Fibroblast of lung (primary cell): Measurements from ENCODE around the gene IRAK1. TPM values are rescaled to one million over a fixed set of nuclear protein-coding genes. Genes with fewer than 3 reads are reported as not detected.
A peak's percentile ranks its signal among the peaks of the same experiment; 100 is the strongest.

Source experiments
- DNase-seq, 2 donors: peaks; one replicate each; pipeline versions ENCODE4 v3.0.0 to v3.0.0-alpha.2; 2010; ENCODE audit warnings: low read depth in 2 of 2
- H2AFZ ChIP-seq: 2 replicates; pipeline ENCODE4 v1.5.1; 2012; ENCODE audit warnings: low read length, control low read depth, inconsistent platforms
- H3K27ac ChIP-seq: 2 replicates; pipeline ENCODE4 v1.5.1; 2011; ENCODE audit warnings: low read length, control low read depth; ENCODE audit not compliant: insufficient read depth
- H3K27me3 ChIP-seq: 2 replicates; pipeline ENCODE4 v1.5.1; 2011; ENCODE audit warnings: mild to moderate bottlenecking, low read length; ENCODE audit not compliant: control insufficient read depth, insufficient read depth
- H3K36me3 ChIP-seq: 2 replicates; pipeline ENCODE4 v1.5.1; 2011; ENCODE audit warnings: low read length; ENCODE audit not compliant: control insufficient read depth, insufficient read depth
- H3K4me1 ChIP-seq: 2 replicates; pipeline ENCODE4 v1.5.1; 2011; ENCODE audit warnings: low read length; ENCODE audit not compliant: control insufficient read depth, insufficient read depth; ENCODE audit errors: extremely low read depth
- H3K4me2 ChIP-seq: 2 replicates; pipeline ENCODE4 v1.5.1; 2011; ENCODE audit warnings: low read length, control low read depth; ENCODE audit not compliant: insufficient read depth; ENCODE audit errors: extremely low read depth
- H3K4me3 ChIP-seq, 4 experiments: fragments of 200-600 bp in 1 of 4; sonication (generic) in 1 of 4; replicated peaks in 1 of 4; 2 replicates each; pipeline ENCODE4 v1.5.1; 2011 to 2016; ENCODE audit warnings: low read length in 4 of 4, low read depth in 3 of 4, mild to moderate bottlenecking in 3 of 4, control low read depth in 2 of 4, inconsistent platforms in 1 of 4, mixed read lengths in 1 of 4; ENCODE audit not compliant: insufficient read depth in 1 of 4; ENCODE audit errors: control extremely low read depth in 1 of 4
- H3K79me2 ChIP-seq: 2 replicates; pipeline ENCODE4 v1.5.1; 2012; ENCODE audit warnings: mild to moderate bottlenecking, low read length, inconsistent platforms; ENCODE audit not compliant: control insufficient read depth, insufficient read depth
- H3K9ac ChIP-seq: 2 replicates; pipeline ENCODE4 v1.5.1; 2011; ENCODE audit warnings: mild to moderate bottlenecking, low read length, control low read depth; ENCODE audit not compliant: insufficient read depth
- H3K9me3 ChIP-seq: 2 replicates; pipeline ENCODE4 v1.5.1; 2012; ENCODE audit warnings: low read depth, low read length; ENCODE audit not compliant: control insufficient read depth, insufficient read depth
- H4K20me1 ChIP-seq: 2 replicates; pipeline ENCODE4 v1.5.1; 2011; ENCODE audit warnings: low read length; ENCODE audit not compliant: control insufficient read depth, insufficient read depth; ENCODE audit errors: extremely low read depth
- EZH2 ChIP-seq: IDR thresholded peaks from 2 replicates; pipeline ENCODE4 v1.5.1; 2012; ENCODE audit warnings: low read length, control low read depth, mild to moderate bottlenecking; ENCODE audit errors: missing control alignments
- polyA minus RNA-seq: library from RNA; depleted of rRNA, polyadenylated mRNA; stranded (reverse); fragments of >200 nt; gene quantifications from 2 replicates; pipeline ENCODE4 v1.2.3, GENCODE V29; 2011; ENCODE audit warnings: low replicate concordance
- polyA plus RNA-seq, 2 donors: library from polyadenylated mRNA; depleted of rRNA in 1 of 2; stranded (reverse) in 1 of 2; unstranded in 1 of 2; fragments of >200 nt; gene quantifications; 2 replicates each; pipeline ENCODE4 v1.2.1, GENCODE V29; 2011 to 2012; ENCODE audit warnings: missing spikeins in 1 of 2
- total RNA-seq: library from RNA; depleted of rRNA; stranded (reverse); fragments of >200 nt; gene quantifications from 2 replicates; pipeline ENCODE4 v1.2.1, GENCODE V29; 2014
- TF ChIP-seq, protein P1 (sequence below), 2 donors: IDR thresholded peaks in 1 of 2; conservative IDR thresholded peaks in 1 of 2; 1 replicate in 1 of 2; 2 replicates in 1 of 2; pipeline ENCODE4 v1.5.1; 2011 to 2012; ENCODE audit warnings: low read length in 2 of 2, control low read depth in 1 of 2, inconsistent platforms in 1 of 2, low read depth in 1 of 2, mild to moderate bottlenecking in 1 of 2

Gene IRAK1
- total RNA-seq (61.1 and 65.9 TPM in 2 replicates), polyA plus RNA-seq (25.9 and 48.1 TPM in 2 replicates), polyA minus RNA-seq (58.0 and 180 TPM in 2 replicates)
- polyA plus RNA-seq (2012): 46.6 and 104 TPM in 2 replicates

DNA sequence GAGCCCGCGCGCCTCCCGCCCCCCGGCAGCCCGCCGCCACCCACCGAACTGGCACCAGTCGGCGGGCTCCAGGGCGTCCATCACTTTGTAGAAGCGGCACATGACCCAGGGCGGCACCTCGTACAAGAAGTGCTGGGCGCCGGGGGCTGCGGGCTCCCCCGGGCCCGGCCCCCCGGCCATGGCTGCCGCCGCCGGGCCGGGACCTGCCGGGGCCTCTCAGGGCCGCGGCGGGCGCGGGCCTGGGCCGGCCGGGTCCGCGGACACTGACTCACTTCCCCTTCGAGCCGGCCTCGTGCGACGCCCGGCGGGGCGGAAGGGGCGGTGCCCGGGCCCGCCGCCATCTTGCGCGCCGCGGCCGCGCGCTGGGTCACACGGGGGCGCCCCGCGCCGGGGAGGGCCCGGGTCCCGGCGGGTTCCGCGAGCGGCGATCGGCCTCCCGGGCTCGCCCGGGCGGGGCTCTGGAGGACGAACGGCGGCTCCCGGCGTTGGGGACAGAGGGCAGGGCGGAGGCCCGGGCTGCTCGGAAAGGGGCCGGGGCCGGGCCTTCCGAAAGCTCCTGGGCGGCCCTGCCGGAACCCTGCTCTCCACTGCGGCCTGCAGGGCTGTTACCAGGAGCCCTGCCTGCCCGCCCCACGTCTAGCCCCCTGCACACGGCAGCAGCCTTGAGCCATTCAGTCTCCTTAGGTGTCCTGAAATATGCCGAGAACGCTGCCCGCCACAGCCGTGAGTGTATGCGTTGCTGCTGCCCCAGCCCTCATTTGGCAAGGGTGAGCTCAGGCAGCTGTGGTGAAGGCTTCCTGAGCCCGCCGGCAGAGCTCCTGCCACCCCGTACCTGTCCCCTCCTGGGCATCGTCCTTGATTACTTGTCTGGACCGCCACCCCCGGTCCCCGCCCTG lies at the start of gene IRAK1:
IRAK1 (minus strand) TSS at position 270 of the 896 bp plus-strand sequence; CDS start at position 180, 90 bp downstream.
- H4K20me1 ChIP-seq: no peaks in the 10 kb centered on the region
- no peak within 1 kb of the TSS for H2AFZ ChIP-seq
- peak within 1 kb of the TSS; percentile 44 to 58 (median 56) for H3K4me3 ChIP-seq
- H3K9ac ChIP-seq: peak within 1 kb of the TSS; percentile 73
- peaks cover 14% of the 10 kb centered on the region for H3K79me2 ChIP-seq
- H3K36me3 ChIP-seq: peaks cover 9% of the 10 kb centered on the region
- peak within 1 kb of the TSS; percentile 77 for H3K27ac ChIP-seq
- H3K27me3 ChIP-seq: no peaks in the 10 kb centered on the region
- peak within 1 kb of the TSS; percentile 75 for H3K4me2 ChIP-seq
- peak; percentile 52 to 57 for DNase-seq
- no peaks in the 10 kb centered on the region for H3K9me3 ChIP-seq
- peaks cover 4% of the 10 kb centered on the region for H3K4me1 ChIP-seq
- no peak for TF ChIP-seq EZH2
- TF ChIP-seq, protein P1, sequence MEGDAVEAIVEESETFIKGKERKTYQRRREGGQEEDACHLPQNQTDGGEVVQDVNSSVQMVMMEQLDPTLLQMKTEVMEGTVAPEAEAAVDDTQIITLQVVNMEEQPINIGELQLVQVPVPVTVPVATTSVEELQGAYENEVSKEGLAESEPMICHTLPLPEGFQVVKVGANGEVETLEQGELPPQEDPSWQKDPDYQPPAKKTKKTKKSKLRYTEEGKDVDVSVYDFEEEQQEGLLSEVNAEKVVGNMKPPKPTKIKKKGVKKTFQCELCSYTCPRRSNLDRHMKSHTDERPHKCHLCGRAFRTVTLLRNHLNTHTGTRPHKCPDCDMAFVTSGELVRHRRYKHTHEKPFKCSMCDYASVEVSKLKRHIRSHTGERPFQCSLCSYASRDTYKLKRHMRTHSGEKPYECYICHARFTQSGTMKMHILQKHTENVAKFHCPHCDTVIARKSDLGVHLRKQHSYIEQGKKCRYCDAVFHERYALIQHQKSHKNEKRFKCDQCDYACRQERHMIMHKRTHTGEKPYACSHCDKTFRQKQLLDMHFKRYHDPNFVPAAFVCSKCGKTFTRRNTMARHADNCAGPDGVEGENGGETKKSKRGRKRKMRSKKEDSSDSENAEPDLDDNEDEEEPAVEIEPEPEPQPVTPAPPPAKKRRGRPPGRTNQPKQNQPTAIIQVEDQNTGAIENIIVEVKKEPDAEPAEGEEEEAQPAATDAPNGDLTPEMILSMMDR (conservative IDR thresholded peaks at IDR 0.05 in 1 of 2, IDR thresholded peaks at IDR 0.05 in 1 of 2; ENCODE audit: low read depth in 1 of 2, low read length in 2 of 2): no peak

DNA sequence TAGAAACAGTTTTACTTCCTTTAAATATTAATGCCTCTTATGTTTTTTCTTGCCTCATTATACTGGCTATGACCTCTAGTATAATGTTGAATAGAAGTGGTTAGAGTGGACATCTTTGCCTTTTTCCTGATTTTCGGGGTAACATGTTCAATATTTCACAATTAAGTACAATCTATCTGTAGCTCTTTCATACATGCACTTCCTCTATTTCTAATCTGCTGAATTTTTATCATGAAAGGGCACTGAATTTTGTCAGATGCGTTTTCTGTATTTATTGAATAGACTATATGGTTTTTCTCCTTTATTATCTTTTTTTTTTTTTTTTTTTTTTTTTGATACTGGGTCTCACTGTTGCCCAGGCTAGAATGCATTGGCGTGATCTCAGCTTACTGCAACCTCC lies 48.9 kb upstream of the IRAK1 start:
- H3K9me3 ChIP-seq: no peaks in the 10 kb centered on the region
- H4K20me1 ChIP-seq: no peaks in the 10 kb centered on the region
- no peaks in the 10 kb centered on the region for H3K27me3 ChIP-seq
- no peaks in the 10 kb centered on the region for H3K4me1 ChIP-seq
- no peaks in the 10 kb centered on the region for H3K36me3 ChIP-seq
- peaks cover 53% of the 10 kb centered on the region for H3K79me2 ChIP-seq
- H2AFZ ChIP-seq: no peak overlapping the region
- no peak overlapping the region for H3K9ac ChIP-seq
- no peak overlapping the region for H3K4me3 ChIP-seq
- no peak for DNase-seq
- TF ChIP-seq, protein P1 (conservative IDR thresholded peaks at IDR 0.05 in 1 of 2, IDR thresholded peaks at IDR 0.05 in 1 of 2; ENCODE audit: low read depth in 1 of 2, low read length in 2 of 2): no peak
- H3K27ac ChIP-seq: no peak overlapping the region
- no peak overlapping the region for H3K4me2 ChIP-seq

DNA sequence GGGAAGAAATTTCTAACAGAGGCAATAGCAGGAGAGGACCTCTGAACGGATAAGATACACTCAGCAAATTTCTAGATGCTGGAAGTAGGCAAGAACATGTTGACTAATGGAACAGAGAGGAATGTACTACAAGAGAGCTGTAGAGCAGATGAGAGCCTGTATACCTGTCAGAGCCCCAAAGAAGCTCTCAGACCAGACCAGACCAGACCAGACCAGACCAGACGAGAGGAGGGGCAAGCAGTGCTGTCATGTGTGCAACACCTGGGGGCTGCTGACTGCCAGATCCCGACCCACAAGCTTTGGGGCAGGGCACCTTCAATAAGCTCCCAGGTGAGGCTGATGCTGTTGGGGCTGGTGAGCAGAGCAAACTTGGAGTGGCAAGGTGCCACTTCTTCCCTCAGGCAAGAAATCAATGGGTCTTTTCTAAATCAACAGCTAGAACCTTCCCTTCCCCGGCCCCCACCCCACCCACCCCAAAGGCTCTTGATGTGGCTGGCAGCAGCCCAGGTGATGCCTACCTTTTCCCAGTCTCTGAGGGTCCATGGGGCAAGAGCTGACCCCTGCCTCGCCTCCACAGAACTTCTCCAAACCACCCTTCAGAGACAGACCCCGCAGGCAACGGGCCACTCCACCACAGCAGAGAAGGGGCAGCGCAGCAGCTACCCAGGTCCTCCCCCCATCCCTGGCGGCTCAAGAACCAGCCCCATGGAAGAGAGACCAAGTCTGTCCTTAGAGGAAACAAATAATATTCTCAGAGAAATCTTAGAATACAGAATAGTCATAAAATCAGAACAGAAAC lies 45.1 kb upstream of the IRAK1 start:
- H3K36me3 ChIP-seq: no peaks in the 10 kb centered on the region
- DNase-seq: no peak
- no peak overlapping the region for H3K4me3 ChIP-seq
- no peak overlapping the region for H3K9ac ChIP-seq
- H3K27me3 ChIP-seq: no peaks in the 10 kb centered on the region
- no peak overlapping the region for H2AFZ ChIP-seq
- H4K20me1 ChIP-seq: no peaks in the 10 kb centered on the region
- no peaks in the 10 kb centered on the region for H3K9me3 ChIP-seq
- H3K4me1 ChIP-seq: no peaks in the 10 kb centered on the region
- H3K27ac ChIP-seq: no peak overlapping the region
- H3K79me2 ChIP-seq: peaks cover 48% of the 10 kb centered on the region
- TF ChIP-seq, protein P1 (conservative IDR thresholded peaks at IDR 0.05 in 1 of 2, IDR thresholded peaks at IDR 0.05 in 1 of 2; ENCODE audit: low read depth in 1 of 2, low read length in 2 of 2): no peak
- no peak overlapping the region for H3K4me2 ChIP-seq
